Measurements from ENCODE around the gene TRMO. TPM values are rescaled to one million over a fixed set of nuclear protein-coding genes. Genes with fewer than 3 reads are reported as not detected.

Gene TRMO
- total and polyA plus RNA-seq, 9 of the 15 experiments (the other 6 are each of a cell fraction or from before 2014, with no cell fraction given): 5.6 to 22.4 (median 16.2) TPM

DNA sequence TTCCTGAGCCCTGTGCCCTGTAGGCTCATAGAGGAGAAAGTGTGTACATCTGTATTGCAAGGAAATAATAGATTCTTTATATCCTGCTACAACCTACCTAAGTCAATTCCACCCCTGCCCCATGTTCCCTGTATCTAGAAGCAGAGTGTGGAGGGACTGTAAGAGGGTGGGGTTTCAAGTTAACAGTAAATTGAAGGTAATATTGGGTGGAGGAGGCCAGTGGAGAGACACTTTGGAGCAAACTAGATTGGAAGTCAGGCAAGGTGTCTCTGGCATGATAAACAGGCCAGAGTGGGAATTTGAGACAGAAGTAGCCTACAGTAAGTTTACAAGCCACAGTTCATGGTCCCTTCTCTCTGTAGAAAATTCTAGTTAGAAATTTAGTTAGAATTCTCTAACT lies 17.9 kb upstream of the TRMO start (continued):
- TF ChIP-seq AFF1 (IDR thresholded peaks at IDR 0.05; ENCODE audit: low read depth in 1 of 2, partially characterized antibody in 2 of 2) (peak in 1 of 2 experiments; percentile 29), RAD51 (IDR thresholded peaks at IDR 0.05; ENCODE audit: borderline replicate concordance, low read depth) (no peak), RB1 (IDR thresholded peaks at IDR 0.05; ENCODE audit: low read depth) (no peak), DPF2 (IDR thresholded peaks at IDR 0.05) (peak; percentile 81), ARID3A (IDR thresholded peaks at IDR 0.05; ENCODE audit: borderline replicate concordance, low read depth, low read length) (no peak), ZEB2 (IDR thresholded peaks at IDR 0.05) (peak; percentile 52; the same call in 1 of the 2 replicates), RFX1 (IDR thresholded peaks at IDR 0.05) (no peak), FOXJ3 (CRISPR knock-in tag; IDR thresholded peaks at IDR 0.05) (no peak), NCOR1 (IDR thresholded peaks at IDR 0.05) (peak; percentile 88), PTTG1 (tag; IDR thresholded peaks at IDR 0.05; ENCODE audit: low read depth) (no peak)
